Stimulated activated effector memory CD8-positive, alpha-beta T cell treated with anti-CD3 and anti-CD28 coated beads, Interleukin-12 subunit alpha, Interleukin-12 subunit beta, amount 100 ng/mL, for 72 hours (primary cell): Measurements from ENCODE around the gene AS3MT.
"Not testable (repeated sequence)": the region's sequence is repeated elsewhere in the genome, so short reads cannot be mapped to it uniquely, and the experiment has no call there.

ENCODE experiments used
- ATAC-seq: fragments of 150-1000 bp; cut with Tn5 transposase; 2 replicates; pipeline ENCODE4 v1.10.0; 2021
- DNase-seq, 2 donors: peaks; one replicate each; pipeline ENCODE4 v3.0.0; 2021 to 2022; ENCODE audit warnings: low spot score in 2 of 2
- H3K27ac Mint-ChIP-seq: one replicate; pipeline ENCODE4 v1.8.0; 2022; ENCODE audit warnings: mild to moderate bottlenecking, mixed read lengths
- H3K36me3 Mint-ChIP-seq: one replicate; pipeline ENCODE4 v1.8.0; 2022; ENCODE audit warnings: mild to moderate bottlenecking, mixed read lengths
- H3K4me1 Mint-ChIP-seq: one replicate; pipeline ENCODE4 v1.8.0; 2022; ENCODE audit warnings: mixed read lengths
- H3K4me3 Mint-ChIP-seq: one replicate; pipeline ENCODE4 v1.8.0; 2022; ENCODE audit warnings: mild to moderate bottlenecking, mixed read lengths
- H3K9me3 Mint-ChIP-seq: one replicate; pipeline ENCODE4 v1.8.0; 2022; ENCODE audit warnings: mixed read lengths

AS3MT gene, protein sequence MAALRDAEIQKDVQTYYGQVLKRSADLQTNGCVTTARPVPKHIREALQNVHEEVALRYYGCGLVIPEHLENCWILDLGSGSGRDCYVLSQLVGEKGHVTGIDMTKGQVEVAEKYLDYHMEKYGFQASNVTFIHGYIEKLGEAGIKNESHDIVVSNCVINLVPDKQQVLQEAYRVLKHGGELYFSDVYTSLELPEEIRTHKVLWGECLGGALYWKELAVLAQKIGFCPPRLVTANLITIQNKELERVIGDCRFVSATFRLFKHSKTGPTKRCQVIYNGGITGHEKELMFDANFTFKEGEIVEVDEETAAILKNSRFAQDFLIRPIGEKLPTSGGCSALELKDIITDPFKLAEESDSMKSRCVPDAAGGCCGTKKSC

DNA sequence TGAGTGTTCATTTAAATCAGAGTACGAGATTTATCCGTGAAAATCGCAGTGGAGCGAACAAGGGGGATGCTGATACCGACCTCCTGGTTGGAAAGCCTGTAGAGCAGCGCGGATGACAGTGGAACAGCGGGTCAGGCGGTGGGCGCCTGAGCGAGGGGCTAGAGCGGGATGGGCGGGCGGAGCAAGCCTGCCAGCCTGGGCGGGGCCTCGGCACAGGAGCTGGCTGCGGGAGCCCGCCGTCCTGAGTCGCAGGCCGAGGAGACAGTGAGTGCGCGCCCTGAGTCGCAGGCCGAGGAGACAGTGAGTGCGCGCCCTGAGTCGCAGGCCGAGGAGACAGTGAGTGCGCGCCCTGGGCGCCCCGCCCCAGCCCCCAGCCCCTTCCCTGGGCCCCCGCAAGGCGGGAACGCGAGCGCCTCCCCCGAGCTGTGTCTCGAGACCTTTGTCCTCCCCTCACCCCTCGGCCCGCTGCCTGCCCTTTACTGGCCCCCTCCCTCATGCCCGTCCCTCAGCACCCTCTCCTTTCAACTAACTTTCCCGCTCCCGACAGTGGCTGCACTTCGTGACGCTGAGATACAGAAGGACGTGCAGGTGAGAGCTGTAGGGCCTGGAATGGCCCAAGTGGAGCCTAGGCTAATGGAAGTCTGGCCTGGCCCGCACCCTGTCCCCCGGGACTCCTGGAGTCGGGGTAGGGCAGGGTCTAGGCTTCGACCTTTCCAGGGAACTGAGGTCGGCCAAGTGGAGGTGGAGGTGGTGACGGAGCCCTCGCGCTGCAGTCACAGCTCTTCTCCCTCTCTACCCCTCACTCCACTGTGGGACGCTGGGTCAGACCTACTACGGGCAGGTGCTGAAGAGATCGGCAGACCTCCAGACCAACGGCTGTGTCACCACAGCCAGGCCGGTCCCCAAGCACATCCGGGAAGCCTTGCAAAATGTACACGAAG, at the start of gene AS3MT:
AS3MT (plus strand) TSS at position 213 of the 941 bp plus-strand sequence; CDS start at position 336, 123 bp downstream.
- H3K36me3 Mint-ChIP-seq, result peaks cover 6% of the 10 kb centered on the region
- H3K9me3 Mint-ChIP-seq, result no peaks in the 10 kb centered on the region
- peak within 1 kb of the TSS; percentile 79 for H3K27ac Mint-ChIP-seq
- H3K4me1 Mint-ChIP-seq, result peaks cover 13% of the 10 kb centered on the region
- peak within 1 kb of the TSS; percentile 60 for H3K4me3 Mint-ChIP-seq
- peak; percentile 75 for ATAC-seq
- peak in 1 of 2 donors; percentile 51 for DNase-seq

GRCh38 chr10:102820008-102820407, 49.3 kb upstream of the AS3MT start:
- not testable (repeated sequence) for H3K27ac Mint-ChIP-seq, H3K9me3 Mint-ChIP-seq, H3K4me3 Mint-ChIP-seq, H3K4me1 Mint-ChIP-seq, DNase-seq, H3K36me3 Mint-ChIP-seq, ATAC-seq

- Mint-ChIP-seq H3K27ac (no peak overlapping the region), H3K9me3 (no peaks in the 10 kb centered on the region), H3K36me3 (no peaks in the 10 kb centered on the region), H3K4me3 (no peak overlapping the region), H3K4me1 (no peaks in the 10 kb centered on the region)
- no peak for DNase-seq
- no peak for ATAC-seq
Observed at GRCh38 chr10:102822222-102822621, 47.0 kb upstream of the AS3MT start.

- H3K36me3 Mint-ChIP-seq, result no peaks in the 10 kb centered on the region
- H3K9me3 Mint-ChIP-seq, result no peaks in the 10 kb centered on the region
- ATAC-seq (no peak), DNase-seq (no peak)
- H3K27ac Mint-ChIP-seq, result no peak overlapping the region
- H3K4me1 Mint-ChIP-seq, result no peaks in the 10 kb centered on the region
- H3K4me3 Mint-ChIP-seq, result no peak overlapping the region
Observed at GRCh38 chr10:102824664-102825063, 44.6 kb upstream of the AS3MT start.

GRCh38 chr10:102826148-102826796, 43.0 kb upstream of the AS3MT start:
- Mint-ChIP-seq H3K27ac (no peak overlapping the region), H3K4me1 (peaks cover 7% of the 10 kb centered on the region)

DNA sequence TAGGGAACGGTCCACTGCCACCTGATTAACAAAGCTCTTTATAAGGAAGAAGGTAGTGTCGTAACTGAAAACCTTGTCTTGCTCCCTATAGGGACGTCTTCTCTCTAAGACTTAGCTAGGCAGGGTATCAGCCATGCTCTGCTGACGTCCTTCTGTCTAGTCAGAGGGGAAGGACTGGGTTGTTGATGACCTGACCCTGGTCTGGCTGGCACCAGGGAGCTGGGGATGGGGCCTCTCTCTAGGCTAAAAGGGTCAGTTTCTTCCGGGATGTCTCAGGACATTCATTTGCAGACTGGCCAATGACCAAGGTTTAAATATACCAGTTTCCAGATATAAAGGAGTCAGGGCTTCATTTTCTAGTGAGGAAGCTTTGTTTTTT, 41.7 kb upstream of the AS3MT start:
- ATAC-seq, result no peak

More at GRCh38 chr10:102826148-102826796, 43.0 kb upstream of the AS3MT start:
- H3K4me3 Mint-ChIP-seq, result no peak overlapping the region
- ATAC-seq (no peak), DNase-seq (no peak)
- no peaks in the 10 kb centered on the region for H3K9me3 Mint-ChIP-seq
- H3K36me3 Mint-ChIP-seq, result no peaks in the 10 kb centered on the region

GRCh38 chr10:102831322-102832071, 37.8 kb upstream of the AS3MT start:
- no peak overlapping the region for H3K4me3 Mint-ChIP-seq
- no peaks in the 10 kb centered on the region for H3K36me3 Mint-ChIP-seq
- H3K4me1 Mint-ChIP-seq, result peaks cover 16% of the 10 kb centered on the region
- no peak for DNase-seq
- H3K9me3 Mint-ChIP-seq, result no peaks in the 10 kb centered on the region
- no peak for ATAC-seq
- peak overlapping the region; percentile 27 for H3K27ac Mint-ChIP-seq

More for the DNA sequence above, 41.7 kb upstream of the AS3MT start:
- Mint-ChIP-seq H3K27ac (no peak overlapping the region), H3K9me3 (no peaks in the 10 kb centered on the region), H3K4me3 (no peak overlapping the region), H3K4me1 (peaks cover 7% of the 10 kb centered on the region), H3K36me3 (no peaks in the 10 kb centered on the region)
- no peak for DNase-seq

- Mint-ChIP-seq H3K4me3 (no peak overlapping the region), H3K9me3 (no peaks in the 10 kb centered on the region), H3K36me3 (no peaks in the 10 kb centered on the region), H3K4me1 (peaks cover 16% of the 10 kb centered on the region), H3K27ac (no peak overlapping the region)
- no peak for DNase-seq
- ATAC-seq, result no peak
Observed at GRCh38 chr10:102832248-102832647, 37.0 kb upstream of the AS3MT start.

- no peaks in the 10 kb centered on the region for H3K36me3 Mint-ChIP-seq
- H3K27ac Mint-ChIP-seq, result no peak overlapping the region
- H3K9me3 Mint-ChIP-seq, result peaks cover under 1% of the 10 kb centered on the region
- DNase-seq (no peak), ATAC-seq (no peak)
- peaks cover 16% of the 10 kb centered on the region for H3K4me1 Mint-ChIP-seq
- no peak overlapping the region for H3K4me3 Mint-ChIP-seq
Observed at GRCh38 chr10:102832987-102833386, 36.3 kb upstream of the AS3MT start.

DNA sequence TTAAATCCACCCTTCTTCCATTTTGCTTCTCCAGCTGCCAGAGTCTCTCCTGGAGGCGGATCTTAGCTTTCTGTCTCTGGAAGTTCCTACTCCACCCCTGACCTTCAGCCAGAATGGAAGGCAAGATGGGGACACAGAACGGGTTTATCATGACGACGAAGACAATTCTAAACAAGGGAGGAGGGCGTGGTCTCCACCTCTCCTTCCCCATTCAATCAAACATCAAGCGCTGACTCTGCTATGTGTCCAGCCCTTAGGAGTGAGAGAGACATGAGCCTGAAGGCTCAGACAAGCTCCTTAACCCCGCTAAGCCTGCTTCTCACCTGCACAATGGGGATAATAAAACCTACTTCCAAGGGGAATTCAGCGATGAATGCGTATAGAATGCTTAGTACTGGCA, 35.1 kb upstream of the AS3MT start:
- Mint-ChIP-seq H3K4me1 (peaks cover 16% of the 10 kb centered on the region), H3K27ac (no peak overlapping the region), H3K9me3 (peaks cover 4% of the 10 kb centered on the region), H3K36me3 (no peaks in the 10 kb centered on the region), H3K4me3 (no peak overlapping the region)
- DNase-seq (no peak), ATAC-seq (no peak)

- peak; percentile 68 to 85 for DNase-seq
- peaks cover 14% of the 10 kb centered on the region for H3K4me1 Mint-ChIP-seq
Observed at GRCh38 chr10:102835007-102835482, 34.2 kb upstream of the AS3MT start.

GRCh38 chr10:102837230-102837721, 32.0 kb upstream of the AS3MT start, which contains the start of gene CYP17A1:
Gene CYP17A1, minus strand, starts transcription at chr10:102837413. Its CDS starts 52 bp downstream, at chr10:102837361.
- Mint-ChIP-seq H3K36me3 (no peaks in the 10 kb centered on the region), H3K9me3 (peaks cover 4% of the 10 kb centered on the region), H3K4me3 (no peak within 1 kb of the TSS), H3K4me1 (peaks cover 9% of the 10 kb centered on the region), H3K27ac (no peak within 1 kb of the TSS)
- ATAC-seq (no peak), DNase-seq (no peak)

More at GRCh38 chr10:102835007-102835482, 34.2 kb upstream of the AS3MT start:
- H3K4me3 Mint-ChIP-seq, result no peak overlapping the region
- ATAC-seq, result peak; percentile 95
- H3K36me3 Mint-ChIP-seq, result no peaks in the 10 kb centered on the region
- peaks cover 4% of the 10 kb centered on the region for H3K9me3 Mint-ChIP-seq
- H3K27ac Mint-ChIP-seq, result no peak overlapping the region

DNA sequence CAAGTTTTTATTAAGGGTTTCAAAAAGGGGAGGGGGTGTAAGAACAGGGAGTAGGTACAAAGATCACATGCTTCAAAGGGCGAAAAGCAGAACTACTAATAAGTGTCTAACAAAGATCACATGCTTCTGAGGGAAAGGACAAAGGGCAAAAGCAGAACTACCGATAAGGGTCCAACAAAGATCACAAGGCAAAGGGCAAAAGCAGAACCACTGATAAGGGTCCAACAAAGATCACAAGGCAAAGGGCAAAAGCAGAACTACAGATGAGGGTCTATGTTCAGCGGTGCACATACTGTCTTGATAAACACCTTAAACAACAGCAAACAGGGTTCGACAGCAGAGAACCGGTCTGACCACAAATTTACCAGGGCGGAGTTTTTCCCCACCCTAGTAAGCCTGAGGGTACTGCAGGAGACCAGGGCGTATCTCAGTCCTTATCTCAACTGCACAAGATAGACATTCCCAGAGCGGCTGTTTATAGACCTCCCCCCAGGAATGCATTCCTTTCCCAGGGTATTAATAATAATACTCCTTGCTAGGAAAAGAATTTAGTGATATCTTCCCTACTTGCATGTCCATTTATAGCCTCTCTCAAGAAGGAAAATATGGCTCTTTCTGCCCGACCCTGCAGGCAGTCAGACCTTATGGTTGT, 30.9 kb upstream of the AS3MT start:
- not testable (repeated sequence) for H3K4me1 Mint-ChIP-seq, H3K36me3 Mint-ChIP-seq, H3K27ac Mint-ChIP-seq, DNase-seq, H3K9me3 Mint-ChIP-seq, H3K4me3 Mint-ChIP-seq, ATAC-seq

DNA sequence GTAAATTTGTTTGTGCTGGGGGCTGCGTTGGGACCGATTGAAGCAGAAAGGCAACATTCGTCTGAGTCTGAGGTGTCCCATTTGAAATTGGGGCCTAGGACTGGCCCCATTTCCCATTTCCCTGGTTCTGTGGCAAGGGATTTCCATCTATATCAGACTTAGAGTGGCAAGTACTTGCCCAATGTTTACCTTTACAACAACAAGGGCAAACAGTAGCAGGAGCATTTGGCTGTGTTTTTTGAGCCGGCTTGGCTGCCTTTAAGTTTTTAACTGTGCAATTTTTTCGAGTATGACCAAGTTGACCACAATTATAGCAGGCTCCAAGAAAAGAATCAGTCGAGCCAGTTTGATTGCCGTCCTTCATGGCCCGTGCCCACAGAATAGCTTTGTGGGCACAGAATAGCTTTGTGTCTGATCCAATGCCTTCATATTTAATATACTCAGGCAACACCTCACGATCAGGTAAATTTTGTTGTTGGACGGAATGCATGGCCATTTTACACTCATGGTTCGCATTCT, 27.4 kb upstream of the AS3MT start:
- H3K4me3 Mint-ChIP-seq, result no peak overlapping the region
- H3K36me3 Mint-ChIP-seq, result no peaks in the 10 kb centered on the region
- DNase-seq, result no peak
- H3K27ac Mint-ChIP-seq, result no peak overlapping the region
- H3K4me1 Mint-ChIP-seq, result no peaks in the 10 kb centered on the region
- no peak for ATAC-seq
- H3K9me3 Mint-ChIP-seq, result peaks cover 4% of the 10 kb centered on the region
